ENCODE measurements around the gene GNB1L.

- TF ChIP-seq, protein P1, sequence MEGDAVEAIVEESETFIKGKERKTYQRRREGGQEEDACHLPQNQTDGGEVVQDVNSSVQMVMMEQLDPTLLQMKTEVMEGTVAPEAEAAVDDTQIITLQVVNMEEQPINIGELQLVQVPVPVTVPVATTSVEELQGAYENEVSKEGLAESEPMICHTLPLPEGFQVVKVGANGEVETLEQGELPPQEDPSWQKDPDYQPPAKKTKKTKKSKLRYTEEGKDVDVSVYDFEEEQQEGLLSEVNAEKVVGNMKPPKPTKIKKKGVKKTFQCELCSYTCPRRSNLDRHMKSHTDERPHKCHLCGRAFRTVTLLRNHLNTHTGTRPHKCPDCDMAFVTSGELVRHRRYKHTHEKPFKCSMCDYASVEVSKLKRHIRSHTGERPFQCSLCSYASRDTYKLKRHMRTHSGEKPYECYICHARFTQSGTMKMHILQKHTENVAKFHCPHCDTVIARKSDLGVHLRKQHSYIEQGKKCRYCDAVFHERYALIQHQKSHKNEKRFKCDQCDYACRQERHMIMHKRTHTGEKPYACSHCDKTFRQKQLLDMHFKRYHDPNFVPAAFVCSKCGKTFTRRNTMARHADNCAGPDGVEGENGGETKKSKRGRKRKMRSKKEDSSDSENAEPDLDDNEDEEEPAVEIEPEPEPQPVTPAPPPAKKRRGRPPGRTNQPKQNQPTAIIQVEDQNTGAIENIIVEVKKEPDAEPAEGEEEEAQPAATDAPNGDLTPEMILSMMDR (IDR thresholded peaks at IDR 0.05): no peak
- no peak for TF ChIP-seq EZH2 (IDR thresholded peaks at IDR 0.05; ENCODE audit: borderline replicate concordance, insufficient read depth, low read depth, low read length, poor library complexity, severe bottlenecking)
These were observed 11.4 kb downstream of the GNB1L start for GRCh38 chr22:19843107-19843856.

Data from B cell (primary cell).